Vagina (tissue), 2 donors: ENCODE results near the gene RBP2. TPM values are rescaled to one million over a fixed set of nuclear protein-coding genes. Genes with fewer than 3 reads are reported as not detected.
A peak's percentile ranks its signal among the peaks of the same experiment; 100 is the strongest.

Experiments used
- DNase-seq, 2 donors: peaks; one replicate each; pipeline ENCODE4 v3.0.0-alpha.2; 2017; ENCODE audit errors: extremely low spot score in 2 of 2
- H3K27ac ChIP-seq: fragments of 200-600 bp; sonication (generic); one replicate; pipeline ENCODE4 v1.5.1; 2019
- H3K27me3 ChIP-seq: fragments of 200-600 bp; sonication (generic); one replicate; pipeline ENCODE4 v1.5.1; 2019
- H3K36me3 ChIP-seq, 2 donors: fragments of 200-600 bp; sonication (generic); one replicate each; pipeline ENCODE4 v1.5.1; 2017 to 2019
- H3K4me1 ChIP-seq: fragments of 200-600 bp; sonication (generic); one replicate; pipeline ENCODE4 v1.5.1; 2019
- H3K4me3 ChIP-seq, 2 donors: fragments of 200-600 bp; sonication (generic); 1 replicate in 1 of 2; 2 replicates in 1 of 2; pipeline ENCODE4 v1.5.1; 2016 to 2019
- H3K9me3 ChIP-seq: fragments of 200-600 bp; sonication (generic); one replicate; pipeline ENCODE4 v1.5.1; 2019
- POLR2A ChIP-seq, 2 donors: fragments of 450-650 bp; IDR thresholded peaks; one replicate each; pipeline ENCODE4 v1.6.1; 2017; ENCODE audit warnings: antibody characterized with exemption in 2 of 2, mild to moderate bottlenecking in 2 of 2, moderate library complexity in 2 of 2
- POLR2AphosphoS5 ChIP-seq, 2 donors: sonication (generic); formaldehyde crosslinking; IDR thresholded peaks; one replicate each; pipeline ENCODE4 v1.9.0; 2017; ENCODE audit warnings: antibody characterized with exemption in 2 of 2, mild to moderate bottlenecking in 2 of 2, low read depth in 1 of 2; ENCODE audit not compliant: insufficient read depth in 1 of 2
- intact Hi-C: fragments of 100-400 bp; cut with DNase I; formaldehyde crosslinking; loops from one replicate; pipeline ENCODE4 v1.15.1; 2023
- total RNA-seq: library from RNA; depleted of rRNA; stranded (reverse); fragments of >200 nt; gene quantifications from one replicate; pipeline ENCODE4 v1.2.3, GENCODE V29; 2016
- TF ChIP-seq, protein P1 (sequence below), 3 experiments: fragments of 450-650 bp in 2 of 3; fragments of 200-600 bp in 1 of 3; sonication (generic) in 1 of 3; IDR thresholded peaks; one replicate each; pipeline ENCODE4 v1.5.1; 2017 to 2019; ENCODE audit warnings: antibody characterized with exemption in 3 of 3, mild to moderate bottlenecking in 2 of 3, moderate library complexity in 2 of 3

The RBP2 gene
- total RNA-seq, 1 donor from 2014 or later = not detected

- intact Hi-C loops = no loop called here
- no peaks in the 10 kb centered on the region for H3K27me3 ChIP-seq
- no peak overlapping the region for H3K4me3 ChIP-seq
- H3K36me3 ChIP-seq = no peaks in the 10 kb centered on the region
- peaks cover 13% of the 10 kb centered on the region for H3K4me1 ChIP-seq
- TF ChIP-seq, protein P1, sequence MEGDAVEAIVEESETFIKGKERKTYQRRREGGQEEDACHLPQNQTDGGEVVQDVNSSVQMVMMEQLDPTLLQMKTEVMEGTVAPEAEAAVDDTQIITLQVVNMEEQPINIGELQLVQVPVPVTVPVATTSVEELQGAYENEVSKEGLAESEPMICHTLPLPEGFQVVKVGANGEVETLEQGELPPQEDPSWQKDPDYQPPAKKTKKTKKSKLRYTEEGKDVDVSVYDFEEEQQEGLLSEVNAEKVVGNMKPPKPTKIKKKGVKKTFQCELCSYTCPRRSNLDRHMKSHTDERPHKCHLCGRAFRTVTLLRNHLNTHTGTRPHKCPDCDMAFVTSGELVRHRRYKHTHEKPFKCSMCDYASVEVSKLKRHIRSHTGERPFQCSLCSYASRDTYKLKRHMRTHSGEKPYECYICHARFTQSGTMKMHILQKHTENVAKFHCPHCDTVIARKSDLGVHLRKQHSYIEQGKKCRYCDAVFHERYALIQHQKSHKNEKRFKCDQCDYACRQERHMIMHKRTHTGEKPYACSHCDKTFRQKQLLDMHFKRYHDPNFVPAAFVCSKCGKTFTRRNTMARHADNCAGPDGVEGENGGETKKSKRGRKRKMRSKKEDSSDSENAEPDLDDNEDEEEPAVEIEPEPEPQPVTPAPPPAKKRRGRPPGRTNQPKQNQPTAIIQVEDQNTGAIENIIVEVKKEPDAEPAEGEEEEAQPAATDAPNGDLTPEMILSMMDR (IDR thresholded peaks at IDR 0.05) = no peak
- TF ChIP-seq POLR2A (IDR thresholded peaks at IDR 0.05) = no peak
- no peak for TF ChIP-seq POLR2AphosphoS5 (IDR thresholded peaks at IDR 0.05; ENCODE audit: insufficient read depth in 1 of 2, low read depth in 1 of 2)
- H3K9me3 ChIP-seq = no peaks in the 10 kb centered on the region
- H3K27ac ChIP-seq = no peak overlapping the region
- no peak for DNase-seq
These were observed 43.2 kb downstream of the RBP2 start for GRCh38 chr3:139433089-139433488.

DNA sequence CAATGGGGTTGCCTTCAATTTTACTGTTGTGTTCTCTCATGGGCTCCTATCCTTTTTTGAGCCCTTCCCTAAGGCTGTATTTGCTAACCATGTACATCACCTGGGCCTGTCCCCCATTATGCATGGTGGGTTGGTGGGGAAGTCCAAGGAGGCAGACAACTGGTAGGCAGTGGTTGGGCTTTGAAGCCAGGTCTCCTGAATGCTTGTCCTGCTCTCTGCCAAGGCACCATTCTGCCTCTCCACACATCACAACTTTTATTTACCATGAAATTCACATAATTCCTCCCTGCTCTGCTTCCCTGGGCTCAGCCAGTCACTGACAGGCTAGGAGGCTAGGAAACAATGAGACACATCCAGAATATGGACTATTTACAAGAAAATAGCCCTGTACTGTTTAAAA, 45.8 kb downstream of the RBP2 start:
- H3K36me3 ChIP-seq = no peaks in the 10 kb centered on the region
- no peak for TF ChIP-seq POLR2AphosphoS5 (IDR thresholded peaks at IDR 0.05; ENCODE audit: insufficient read depth in 1 of 2, low read depth in 1 of 2)
- no peak for TF ChIP-seq POLR2A (IDR thresholded peaks at IDR 0.05)
- TF ChIP-seq, protein P1 (IDR thresholded peaks at IDR 0.05) = no peak
- no peak for DNase-seq
- H3K9me3 ChIP-seq = no peaks in the 10 kb centered on the region
- H3K27me3 ChIP-seq = no peaks in the 10 kb centered on the region
- H3K4me1 ChIP-seq = peaks cover 13% of the 10 kb centered on the region
- intact Hi-C loops = no loop called here
- no peak overlapping the region for H3K27ac ChIP-seq
- H3K4me3 ChIP-seq = no peak overlapping the region

DNA sequence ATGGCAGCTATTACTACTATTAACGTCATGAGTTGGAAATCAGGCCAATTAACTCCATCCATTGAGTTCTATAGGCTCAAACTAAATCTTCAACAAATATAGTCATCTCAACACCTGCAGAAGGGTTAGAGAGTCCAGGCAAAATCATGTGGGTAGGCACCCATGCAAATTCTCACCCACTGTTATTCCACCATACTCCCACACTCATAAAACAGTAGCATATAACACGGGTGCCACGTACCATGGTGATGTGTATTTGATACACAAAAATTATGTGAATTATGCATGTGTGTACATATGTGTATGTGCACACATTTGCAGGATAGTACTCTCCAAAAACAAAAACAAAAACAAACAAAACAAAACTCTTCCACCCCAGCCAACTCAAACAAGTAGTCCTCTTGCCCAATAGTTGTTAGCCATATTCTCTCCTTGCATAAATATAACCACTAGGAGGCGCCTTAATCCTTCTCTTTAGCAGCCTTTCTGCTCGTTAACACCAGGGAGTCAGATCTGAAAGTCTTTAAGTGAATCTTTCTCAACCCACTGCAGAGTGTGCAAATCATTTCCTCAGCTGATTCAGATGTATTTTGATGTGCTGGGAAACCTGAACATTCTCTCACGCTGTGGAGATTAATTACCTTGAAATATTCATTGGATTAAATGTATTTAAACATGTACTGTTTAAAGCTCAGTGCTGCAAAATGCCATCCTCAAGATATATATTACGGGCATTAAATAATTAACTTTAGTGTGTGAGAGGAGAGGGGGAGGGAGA, 48.8 kb downstream of the RBP2 start:
- Histone ChIP-seq H3K27ac (no peak overlapping the region), H3K9me3 (no peaks in the 10 kb centered on the region), H3K4me3 (no peak overlapping the region), H3K27me3 (no peaks in the 10 kb centered on the region), H3K4me1 (no peaks in the 10 kb centered on the region), H3K36me3 (no peaks in the 10 kb centered on the region)
- DNase-seq = no peak
- intact Hi-C loops = no loop called here
- TF ChIP-seq, protein P1 (IDR thresholded peaks at IDR 0.05) = peak; percentile 61 to 70 (median 68)
- no peak for TF ChIP-seq POLR2AphosphoS5 (IDR thresholded peaks at IDR 0.05; ENCODE audit: insufficient read depth in 1 of 2, low read depth in 1 of 2)

DNA sequence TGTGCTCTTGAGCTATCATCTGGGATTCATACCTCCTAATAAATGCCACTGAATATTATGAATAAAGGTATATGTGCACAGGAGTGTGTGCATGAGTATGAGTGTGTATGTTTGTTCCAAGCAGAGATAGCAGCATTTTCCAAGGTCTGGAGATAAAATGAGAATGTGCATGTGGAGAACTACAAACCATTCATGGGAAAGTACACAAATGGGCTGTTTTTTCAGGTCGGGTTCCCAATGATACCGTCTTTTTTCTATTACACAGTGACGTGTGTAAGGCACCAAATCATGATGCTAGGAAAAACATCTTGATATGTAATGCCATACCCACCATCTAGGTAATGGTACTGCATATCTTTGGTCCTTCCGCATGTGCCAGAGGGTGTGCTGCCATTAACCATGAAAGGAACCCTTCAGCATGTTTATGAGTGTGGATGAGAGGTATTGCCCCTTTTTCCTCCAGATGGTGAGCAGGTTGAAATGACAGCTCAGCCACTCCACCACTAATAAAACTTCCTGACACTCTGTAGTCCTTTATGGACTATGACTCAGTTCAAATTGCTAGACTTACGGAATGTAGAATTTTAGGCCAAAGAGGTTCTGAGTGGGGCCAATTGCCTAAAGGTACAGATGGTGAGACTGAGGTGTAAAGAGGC, 50.4 kb downstream of the RBP2 start:
- no peaks in the 10 kb centered on the region for H3K4me1 ChIP-seq
- no peaks in the 10 kb centered on the region for H3K36me3 ChIP-seq
- H3K27ac ChIP-seq = no peak overlapping the region
- peak in 1 of 2 donors; percentile 54 for DNase-seq
- TF ChIP-seq POLR2AphosphoS5 (IDR thresholded peaks at IDR 0.05; ENCODE audit: insufficient read depth in 1 of 2, low read depth in 1 of 2) (no peak), POLR2A (IDR thresholded peaks at IDR 0.05) (no peak)
- TF ChIP-seq, protein P1 (IDR thresholded peaks at IDR 0.05) = no peak
- intact Hi-C loops = no loop called here
- no peaks in the 10 kb centered on the region for H3K27me3 ChIP-seq
- H3K9me3 ChIP-seq = no peaks in the 10 kb centered on the region
- H3K4me3 ChIP-seq = no peak overlapping the region

- intact Hi-C loops = no loop called here
- no peak for DNase-seq
- TF ChIP-seq POLR2AphosphoS5 (IDR thresholded peaks at IDR 0.05; ENCODE audit: insufficient read depth in 1 of 2, low read depth in 1 of 2) (no peak), POLR2A (IDR thresholded peaks at IDR 0.05) (no peak)
- TF ChIP-seq, protein P1 (IDR thresholded peaks at IDR 0.05) = no peak
- H3K27ac ChIP-seq = no peak overlapping the region
- no peaks in the 10 kb centered on the region for H3K4me1 ChIP-seq
- no peaks in the 10 kb centered on the region for H3K36me3 ChIP-seq
- no peaks in the 10 kb centered on the region for H3K27me3 ChIP-seq
- H3K9me3 ChIP-seq = no peaks in the 10 kb centered on the region
- no peak overlapping the region for H3K4me3 ChIP-seq
These were observed 53.1 kb downstream of the RBP2 start for GRCh38 chr3:139423232-139423631.
